CD14-positive monocyte (primary cell): Measurements from ENCODE around the gene RAB4B. TPM values are rescaled to one million over a fixed set of nuclear protein-coding genes. Genes with fewer than 3 reads are reported as not detected.

Source experiments
- DNase-seq, 3 donors: peaks; one replicate each; pipeline ENCODE4 v3.0.0-alpha.2; 2011 to 2022
- H2AFZ ChIP-seq: 2 replicates; pipeline ENCODE4 v1.6.0; 2012; ENCODE audit warnings: mild to moderate bottlenecking, low read depth, low read length, inconsistent platforms; ENCODE audit not compliant: insufficient read depth, poor library complexity, severe bottlenecking
- H3K27ac ChIP-seq, 2 donors: 1 replicate in 1 of 2; 2 replicates in 1 of 2; pipeline ENCODE4 v1.5.1; 2012 to 2013; ENCODE audit warnings: low read length in 2 of 2, control low read depth in 1 of 2, inconsistent platforms in 1 of 2, low read depth in 1 of 2, mild to moderate bottlenecking in 1 of 2
- H3K27me3 ChIP-seq, 2 donors: one replicate each; pipeline versions ENCODE4 v1.6.0 to v1.6.1; 2011 to 2013; ENCODE audit warnings: low read length in 2 of 2; ENCODE audit not compliant: control insufficient read depth in 2 of 2, insufficient read depth in 2 of 2
- H3K36me3 ChIP-seq, 2 donors: replicated peaks in 1 of 2; 1 replicate in 1 of 2; 2 replicates in 1 of 2; pipeline versions ENCODE4 v1.5.1 to v1.6.1; 2012 to 2013; ENCODE audit warnings: low read length in 2 of 2, control low read depth in 1 of 2, inconsistent platforms in 1 of 2, mild to moderate bottlenecking in 1 of 2; ENCODE audit not compliant: insufficient read depth in 2 of 2, control insufficient read depth in 1 of 2
- H3K4me1 ChIP-seq, 2 donors: 1 replicate in 1 of 2; 2 replicates in 1 of 2; pipeline versions ENCODE4 v1.5.1 to v1.6.1; 2012 to 2013; ENCODE audit warnings: low read length in 2 of 2, control low read depth in 1 of 2, inconsistent platforms in 1 of 2, mild to moderate bottlenecking in 1 of 2, moderate library complexity in 1 of 2; ENCODE audit not compliant: insufficient read depth in 2 of 2, control insufficient read depth in 1 of 2
- H3K4me2 ChIP-seq: replicated peaks from 2 replicates; pipeline ENCODE3; 2012; ENCODE audit warnings: low read length, moderate library complexity, mild to moderate bottlenecking; ENCODE audit not compliant: poor library complexity, severe bottlenecking; ENCODE audit errors: extremely low read depth
- H3K4me3 ChIP-seq, 3 experiments: fragments of 200-600 bp in 1 of 3; sonication (generic) in 1 of 3; replicated peaks in 1 of 3; 1 replicate in 2 of 3; 2 replicates in 1 of 3; pipeline ENCODE4 v1.5.1; 2011 to 2013; ENCODE audit warnings: low read length in 3 of 3, mild to moderate bottlenecking in 3 of 3, control low read depth in 2 of 3, low read depth in 2 of 3, inconsistent platforms in 1 of 3, moderate library complexity in 1 of 3
- H3K79me2 ChIP-seq: 2 replicates; pipeline ENCODE4 v1.6.0; 2012; ENCODE audit warnings: mild to moderate bottlenecking, control low read depth, inconsistent platforms, low read length, moderate library complexity; ENCODE audit not compliant: insufficient read depth
- H3K9ac ChIP-seq: 2 replicates; pipeline ENCODE4 v1.6.0; 2017; ENCODE audit warnings: low read length, mild to moderate bottlenecking; ENCODE audit not compliant: insufficient read depth, poor library complexity, severe bottlenecking
- H3K9me3 ChIP-seq, 2 donors: replicated peaks in 1 of 2; 1 replicate in 1 of 2; 2 replicates in 1 of 2; pipeline versions ENCODE4 v1.5.1 to v1.6.1; 2012 to 2013; ENCODE audit warnings: low read length in 2 of 2, control low read depth in 1 of 2; ENCODE audit not compliant: control insufficient read depth in 1 of 2, insufficient read depth in 1 of 2
- H4K20me1 ChIP-seq: 2 replicates; pipeline ENCODE4 v1.6.0; 2012; ENCODE audit warnings: mild to moderate bottlenecking, low read length, control low read depth, moderate library complexity; ENCODE audit not compliant: insufficient read depth
- H3K27ac Mint-ChIP-seq, 7 donors: one replicate each; pipeline ENCODE4 v1.8.0; 2020; ENCODE audit warnings: mild to moderate bottlenecking in 7 of 7, mixed read lengths in 7 of 7, moderate library complexity in 6 of 7, inconsistent platforms in 2 of 7
- H3K27me3 Mint-ChIP-seq, 3 donors: one replicate each; pipeline ENCODE4 v1.8.0; 2021 to 2022; ENCODE audit warnings: low read depth in 3 of 3, mild to moderate bottlenecking in 3 of 3, mixed read lengths in 3 of 3, moderate library complexity in 3 of 3, inconsistent platforms in 1 of 3
- H3K36me3 Mint-ChIP-seq, 2 donors: one replicate each; pipeline ENCODE4 v1.8.0; 2020; ENCODE audit warnings: mixed read lengths in 2 of 2, inconsistent platforms in 1 of 2, mild to moderate bottlenecking in 1 of 2
- H3K4me1 Mint-ChIP-seq: one replicate; pipeline ENCODE4 v1.8.0; 2020; ENCODE audit warnings: mild to moderate bottlenecking, mixed read lengths
- H3K4me3 Mint-ChIP-seq, 2 donors: one replicate each; pipeline ENCODE4 v1.8.0; 2020; ENCODE audit warnings: mild to moderate bottlenecking in 2 of 2, mixed read lengths in 2 of 2, moderate library complexity in 1 of 2
- H3K9me3 Mint-ChIP-seq, 7 donors: one replicate each; pipeline ENCODE4 v1.8.0; 2020 to 2022; ENCODE audit warnings: mixed read lengths in 7 of 7, mild to moderate bottlenecking in 6 of 7, moderate library complexity in 6 of 7, inconsistent platforms in 2 of 7
- CTCF ChIP-seq: fragments of 200-600 bp; IDR thresholded peaks from one replicate; pipeline ENCODE4 v1.8.0; 2022; ENCODE audit warnings: antibody characterized with exemption, mild to moderate bottlenecking
- WGBS: methylation state at CpG from one replicate; pipeline ENCODE4 v1.1.5; 2013; ENCODE audit warnings: missing lambda C conversion rate; ENCODE audit not compliant: insufficient coverage; 5-methylcytosine and 5-hydroxymethylcytosine counted together
- intact Hi-C, 2 donors: fragments of 100-400 bp; cut with micrococcal nuclease; formaldehyde crosslinking; loops; one replicate each; pipeline versions ENCODE4 v1.15.0 to v1.15.1; 2023
- polyA plus RNA-seq, 3 donors: library from polyadenylated mRNA; depleted of rRNA in 1 of 3; unstranded in 2 of 3; stranded (reverse) in 1 of 3; fragments of 300-500 nt in 2 of 3; fragments of >200 nt in 1 of 3; fragmentation: Illumina TruSeq in 2 of 3; gene quantifications; 1 replicate in 2 of 3; 2 replicates in 1 of 3; pipeline ENCODE4 v1.2.3, GENCODE V29; 2012 to 2021

The RAB4B gene
- polyA plus RNA-seq, 3 donors, result 89.4 to 132 (median 108) TPM

DNA sequence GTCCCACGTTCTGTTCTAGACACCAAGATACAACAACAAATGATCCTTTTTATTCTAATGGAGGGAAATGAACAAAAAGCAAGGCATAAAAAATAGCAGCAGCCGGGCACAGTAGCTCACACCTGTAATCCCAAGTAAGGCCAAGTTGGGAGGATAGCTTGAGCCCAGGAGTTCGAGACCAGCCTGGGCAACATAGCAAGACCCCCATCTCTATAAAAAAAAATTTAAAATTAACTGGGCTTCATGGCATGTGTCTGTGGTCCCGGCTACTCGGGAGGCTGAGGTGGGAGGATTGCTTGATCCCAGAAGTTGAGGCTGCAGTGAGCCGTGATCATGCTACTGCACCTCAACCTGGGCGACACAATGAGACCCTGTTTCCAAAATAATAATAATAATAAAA, 1.7 kb upstream of the RAB4B start:
- Histone ChIP-seq H3K27me3 (no peaks in the 10 kb centered on the region), H3K27ac (peak overlapping the region; percentile 95 to 97), H3K79me2 (peaks cover 21% of the 10 kb centered on the region), H3K36me3 (peaks cover 0 to 18% of the 10 kb centered on the region in 2 donors), H3K9me3 (no peaks in the 10 kb centered on the region), H4K20me1 (peaks cover 20% of the 10 kb centered on the region), H3K4me1 (peaks cover 19 to 24% of the 10 kb centered on the region in 2 donors), H2AFZ (peak overlapping the region; percentile 63), H3K4me3 (peak overlapping the region in 1 of 3 experiments; percentile 85), H3K4me2 (peak overlapping the region; percentile 93), H3K9ac (peak overlapping the region; percentile 78)
- no peak for DNase-seq
- no peak for TF ChIP-seq CTCF
- Mint-ChIP-seq H3K27ac (peak overlapping the region; percentile 68 to 100 (median 99)), H3K4me3 (peak overlapping the region in 1 of 2 donors; percentile 94), H3K9me3 (peaks cover 0 to 4% (median 0%) of the 10 kb centered on the region in 7 donors), H3K27me3 (peaks cover 0 to 4% (median 2%) of the 10 kb centered on the region in 3 donors), H3K36me3 (peaks cover 18 to 24% of the 10 kb centered on the region in 2 donors), H3K4me1 (peaks cover 29% of the 10 kb centered on the region)
- intact Hi-C loops, result loop anchor here in 1 of 2 donors (2.0 to 5.0 kb wide), 2 partner anchors 36 to 62 kb away; no protein-coding TSS in a partner anchor
- WGBS, result no CpG with 5 or more reads among the region's 7 CpGs

DNA sequence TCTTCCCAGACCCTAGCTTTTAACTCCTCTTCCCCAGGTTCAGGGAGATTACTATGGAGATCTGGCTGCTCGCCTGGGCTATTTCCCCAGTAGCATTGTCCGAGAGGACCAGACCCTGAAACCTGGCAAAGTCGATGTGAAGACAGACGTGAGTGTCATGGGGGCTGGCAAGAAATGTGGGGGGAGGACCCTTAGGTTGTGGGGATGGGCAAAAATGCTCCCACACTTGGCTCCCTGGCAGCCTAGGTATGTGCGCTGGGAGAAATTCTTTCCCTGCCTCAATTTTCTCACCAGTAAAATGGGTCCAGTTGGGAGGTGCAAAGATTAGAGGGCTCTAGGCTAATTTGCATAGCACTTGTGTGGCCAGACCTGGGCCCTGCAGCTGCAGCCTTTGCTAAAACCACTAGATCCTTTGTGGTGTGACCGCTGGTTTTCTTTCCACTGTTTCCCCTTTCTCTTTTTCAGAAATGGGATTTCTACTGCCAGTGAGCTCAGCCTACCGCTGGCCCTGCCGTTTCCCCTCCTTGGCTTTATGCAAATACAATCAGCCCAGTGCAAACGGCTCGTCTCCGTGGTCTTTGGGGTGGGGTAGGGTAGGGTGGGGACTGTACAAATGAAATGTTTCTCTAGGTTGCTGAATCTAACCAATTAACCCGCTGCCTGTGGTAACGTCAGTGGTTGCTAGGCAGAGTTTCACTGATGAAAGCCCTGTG, 959 bp upstream of the RAB4B start:
- Histone ChIP-seq H3K36me3 (peaks cover 1 to 18% of the 10 kb centered on the region in 2 donors), H3K4me3 (peak overlapping the region; percentile 69 to 89 (median 85)), H3K9me3 (no peaks in the 10 kb centered on the region), H2AFZ (peak overlapping the region; percentile 63), H4K20me1 (peaks cover 23% of the 10 kb centered on the region), H3K27me3 (no peaks in the 10 kb centered on the region), H3K27ac (peak overlapping the region; percentile 95 to 97), H3K9ac (peak overlapping the region; percentile 78), H3K79me2 (peaks cover 21% of the 10 kb centered on the region), H3K4me2 (peak overlapping the region; percentile 93), H3K4me1 (peaks cover 19 to 24% of the 10 kb centered on the region in 2 donors)
- H3K36me3 Mint-ChIP-seq, result peaks cover 22 to 27% of the 10 kb centered on the region in 2 donors
- H3K27ac Mint-ChIP-seq, result peak overlapping the region; percentile 97 to 100 (median 99)
- peak; percentile 96 to 98 (median 97) for DNase-seq
- WGBS, result 7% methylated on average over 5 of the region's 13 CpGs
- H3K27me3 Mint-ChIP-seq, result peaks cover 0 to 2% (median 1%) of the 10 kb centered on the region in 3 donors
- peaks cover 0 to 1% (median 0%) of the 10 kb centered on the region in 7 donors for H3K9me3 Mint-ChIP-seq
- no peak for TF ChIP-seq CTCF
- peak overlapping the region; percentile 94 to 97 for H3K4me3 Mint-ChIP-seq
- intact Hi-C loops, result loop anchor here in 1 of 2 donors (2.0 to 5.0 kb wide), 2 partner anchors 35 to 62 kb away; no protein-coding TSS in a partner anchor
- peaks cover 31% of the 10 kb centered on the region for H3K4me1 Mint-ChIP-seq
